Measurements from ENCODE around the gene FIGNL2. TPM values are rescaled to one million over a fixed set of nuclear protein-coding genes. Genes with fewer than 3 reads are reported as not detected.
A peak's percentile ranks its signal among the peaks of the same experiment; 100 is the strongest.

FIGNL2 gene
- total RNA-seq, 2 donors from 2014 or later: 0.39 to 0.47 TPM

DNA sequence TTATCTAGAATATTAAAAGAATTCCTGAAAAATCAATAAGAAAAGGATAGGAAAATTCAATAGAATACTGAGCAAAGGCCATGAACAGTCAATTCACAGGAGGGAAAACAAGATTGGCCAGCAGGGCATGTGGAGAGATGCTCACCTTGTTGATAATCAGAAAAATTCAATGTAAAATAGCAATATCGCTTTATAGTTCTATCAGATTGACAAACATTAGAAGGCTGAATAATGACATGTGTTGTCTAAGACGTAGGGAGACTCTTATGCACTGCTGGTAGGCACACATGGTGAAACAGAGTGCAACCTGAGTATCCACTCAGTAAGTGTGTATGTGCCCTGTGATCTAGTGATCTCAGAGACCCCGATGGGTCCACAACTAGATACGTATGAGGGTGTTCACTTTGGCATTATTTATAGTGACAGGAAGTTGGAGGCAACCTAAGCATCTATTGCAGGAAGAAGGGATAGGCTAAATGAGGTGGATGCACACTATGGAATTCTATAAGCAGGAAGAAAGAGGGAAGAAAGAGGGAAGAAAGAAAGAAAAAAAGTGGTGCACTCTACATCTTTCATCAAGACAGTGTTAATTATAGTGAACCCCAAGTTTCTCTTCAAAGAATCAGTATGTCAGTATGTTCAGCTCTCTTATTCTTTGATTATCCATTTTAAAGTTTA lies 35.6 kb upstream of the FIGNL2 start:
- intact Hi-C loops (cut with DNase I): no loop called here
- DNase-seq (no peak), ATAC-seq (no peak)

DNA sequence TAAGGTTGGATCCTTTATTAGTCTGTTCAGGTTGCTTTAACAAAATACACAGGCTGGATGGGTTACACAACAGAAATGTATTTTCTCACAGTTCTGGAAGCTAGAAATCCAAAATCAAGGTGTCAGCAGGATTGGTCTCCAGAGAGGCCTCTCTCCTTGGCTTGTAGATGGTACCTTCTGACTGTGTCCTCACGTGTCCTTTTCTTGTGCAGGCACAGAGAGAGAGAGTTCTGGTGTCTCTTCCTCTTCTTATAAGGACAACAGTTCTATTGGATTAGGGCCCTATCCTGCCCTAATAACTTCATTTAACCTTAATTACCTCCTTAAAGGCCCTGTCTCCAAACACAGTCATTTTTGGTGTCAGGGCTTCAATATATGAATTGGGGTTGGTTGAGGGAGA lies 34.8 kb upstream of the FIGNL2 start:
- intact Hi-C loops (cut with DNase I): no loop called here
- no peak for DNase-seq
- no peak for ATAC-seq

DNA sequence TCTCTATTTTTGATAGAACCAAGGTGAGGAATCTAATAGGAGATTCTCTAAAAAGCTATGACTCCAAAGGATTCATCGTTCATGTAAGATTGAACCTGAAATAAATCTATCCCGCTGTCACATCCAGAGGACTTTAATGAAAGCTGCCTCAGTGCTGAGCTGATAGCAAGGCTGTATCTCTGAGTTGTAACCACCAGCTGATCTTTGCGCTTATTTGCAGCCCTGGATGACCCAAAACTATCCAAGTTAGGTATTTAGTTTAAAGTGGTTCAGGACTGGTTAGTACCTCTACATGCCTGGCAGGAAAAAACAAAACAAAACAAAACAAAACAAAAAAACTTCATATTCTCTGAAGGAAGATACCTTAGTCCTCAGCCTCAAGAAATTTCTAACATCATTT lies 30.6 kb upstream of the FIGNL2 start:
- ATAC-seq (no peak), DNase-seq (no peak)
- intact Hi-C loops (cut with DNase I): no loop called here

DNA sequence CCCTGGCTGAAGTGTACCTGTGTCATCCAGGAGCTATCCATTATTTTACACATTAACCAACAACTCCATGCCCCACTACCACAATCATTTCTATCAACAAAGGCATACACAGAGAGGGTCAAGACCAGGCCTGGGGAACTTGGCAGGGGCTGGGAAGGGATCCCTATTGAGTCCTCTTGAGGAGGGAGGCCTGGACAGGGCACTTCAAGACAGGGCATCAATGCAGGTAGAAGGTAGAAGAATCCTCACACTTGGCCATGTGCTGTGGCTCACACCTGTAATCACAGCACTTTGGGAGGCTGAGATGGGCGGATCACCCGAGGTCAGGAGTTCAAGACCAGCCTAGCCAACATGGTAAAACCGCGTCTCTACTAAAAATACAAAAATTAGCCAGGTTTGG lies 26.0 kb upstream of the FIGNL2 start:
- intact Hi-C loops (cut with DNase I): no loop called here
- ATAC-seq (no peak), DNase-seq (no peak)

DNA sequence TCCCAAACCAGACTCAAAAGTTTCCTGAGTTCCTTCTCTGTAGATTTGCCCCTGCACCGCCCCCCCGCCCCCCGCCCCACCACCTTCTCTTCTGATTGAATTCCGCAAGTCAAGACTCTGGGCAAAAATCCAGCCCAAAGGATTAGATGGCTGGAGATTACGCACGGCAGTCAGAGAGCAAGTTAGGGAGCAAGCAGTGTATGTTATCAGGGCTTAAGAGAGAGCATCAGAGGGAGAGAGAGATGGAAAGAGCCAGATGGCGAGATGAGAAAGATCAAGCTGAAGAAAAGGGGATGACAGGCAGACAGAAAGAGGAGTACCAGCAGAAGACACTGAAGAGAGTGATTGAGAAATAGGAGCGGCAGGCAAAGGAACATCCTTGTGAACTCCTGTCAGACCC lies 25.5 kb upstream of the FIGNL2 start:
- intact Hi-C loops (cut with DNase I): no loop called here
- DNase-seq (no peak), ATAC-seq (no peak)

DNA sequence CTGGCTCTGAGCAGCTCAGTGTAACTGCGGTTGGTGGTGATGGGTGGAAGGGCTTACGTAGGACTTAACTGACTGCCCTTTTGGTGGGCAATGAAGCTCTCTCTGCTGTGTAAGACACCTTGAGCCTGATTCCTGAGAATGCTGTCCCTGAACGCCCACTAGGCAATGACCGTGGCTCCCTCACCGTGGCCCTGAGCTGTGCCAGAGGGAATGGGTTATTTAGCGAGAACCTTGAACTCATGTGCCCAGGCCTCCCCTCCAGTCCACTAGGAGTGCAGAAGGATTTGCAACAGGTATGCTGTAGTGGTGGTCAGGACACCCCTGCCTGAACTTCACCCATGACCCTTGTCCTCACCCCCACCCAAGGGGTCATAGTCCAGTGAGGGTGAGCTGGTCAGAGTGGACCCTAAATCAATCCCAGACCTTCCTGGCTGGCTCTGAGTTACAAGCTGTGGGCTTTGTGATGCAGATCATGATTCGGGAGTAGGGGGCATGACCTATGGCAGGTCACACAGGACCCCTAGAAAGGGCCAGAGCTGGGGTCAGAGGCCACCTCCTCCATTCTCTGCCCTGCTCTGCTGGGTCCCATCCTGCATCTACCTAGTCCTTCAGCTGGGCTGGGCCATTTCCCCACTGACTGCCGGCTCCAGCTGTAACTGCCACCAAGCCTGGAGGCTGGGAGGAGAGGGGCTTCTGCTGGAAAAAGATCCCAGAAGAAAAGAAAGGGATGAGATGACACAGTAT lies 24.9 kb upstream of the FIGNL2 start:
- DNase-seq: no peak
- ATAC-seq: no peak
- intact Hi-C loops (cut with DNase I): no loop called here

DNA sequence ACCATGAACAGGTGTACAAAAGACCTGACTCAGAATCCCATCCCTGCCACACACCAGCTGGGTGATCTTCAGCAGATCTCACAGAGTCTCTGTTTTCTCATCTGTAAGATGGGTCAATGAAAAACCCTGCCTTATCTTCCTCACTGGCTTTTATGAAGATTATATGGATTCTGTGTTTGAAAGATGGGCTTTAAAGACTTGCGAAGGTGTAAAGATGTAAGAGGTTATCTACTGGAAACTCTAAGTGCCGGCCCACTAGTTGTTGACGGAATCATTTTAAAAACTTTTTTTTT lies 24.1 kb upstream of the FIGNL2 start:
- no peak for DNase-seq
- ATAC-seq: no peak
- intact Hi-C loops (cut with DNase I): no loop called here

DNA sequence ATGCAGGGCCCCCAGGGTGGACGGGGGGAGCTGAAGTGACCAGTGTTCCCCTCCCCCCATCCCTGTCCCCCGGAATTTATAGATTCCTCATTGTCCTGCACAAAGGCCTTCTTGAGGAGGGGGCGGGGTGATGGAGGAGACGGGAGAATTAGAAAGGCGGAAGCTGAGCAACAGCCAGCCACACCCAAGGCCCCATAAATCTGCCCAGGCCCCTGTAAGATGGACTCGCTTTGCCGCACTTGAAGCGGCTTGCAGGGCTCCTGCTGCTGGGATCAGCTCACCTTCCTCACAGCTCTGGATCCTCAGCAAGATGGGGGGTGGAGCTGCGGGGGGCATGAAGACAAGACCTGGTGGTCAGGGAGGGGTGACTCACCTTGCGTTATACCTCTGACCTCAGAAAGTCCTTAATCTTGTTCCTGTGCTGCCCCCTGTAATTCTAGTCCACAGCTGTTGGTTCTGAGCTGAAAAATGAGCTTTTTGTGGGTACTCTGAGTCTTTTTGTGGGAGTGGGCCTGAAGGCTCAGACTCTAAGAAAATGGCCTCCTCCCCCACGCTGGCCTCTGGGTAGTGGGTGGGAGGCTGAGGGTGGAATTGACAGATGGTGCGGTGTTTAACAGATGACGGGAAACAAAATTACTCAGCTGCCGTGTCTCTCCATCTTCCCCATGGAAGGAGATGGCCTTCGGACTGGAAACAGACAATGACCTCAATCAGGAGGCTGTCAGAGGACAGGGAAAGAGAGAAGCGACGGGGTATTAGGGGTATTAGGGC lies 23.6 kb upstream of the FIGNL2 start:
- intact Hi-C loops (cut with DNase I): no loop called here
- ATAC-seq (no peak), DNase-seq (no peak)

DNA sequence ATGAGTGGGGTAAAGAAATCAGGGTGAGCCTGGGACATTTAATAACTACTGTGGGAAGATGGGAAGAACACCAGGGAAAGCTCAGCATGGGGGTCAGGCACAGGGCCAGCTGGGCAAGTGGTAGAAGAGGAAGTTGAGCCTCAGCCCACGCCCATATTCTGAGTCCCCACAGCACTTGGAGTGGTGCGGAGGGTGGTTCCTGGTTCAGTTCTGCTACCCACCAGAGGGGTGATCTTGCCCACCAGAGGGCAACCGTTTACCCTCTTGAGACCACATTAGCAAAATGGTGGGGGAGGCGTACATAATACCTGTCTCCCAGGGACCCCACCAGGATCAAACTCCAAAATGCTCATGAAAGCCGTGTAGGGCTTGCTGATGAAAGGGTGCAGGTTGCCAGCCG lies 22.6 kb upstream of the FIGNL2 start:
- intact Hi-C loops (cut with DNase I): no loop called here
- DNase-seq (peak; percentile 58), ATAC-seq (peak in 1 of 2 donors; percentile 40)

DNA sequence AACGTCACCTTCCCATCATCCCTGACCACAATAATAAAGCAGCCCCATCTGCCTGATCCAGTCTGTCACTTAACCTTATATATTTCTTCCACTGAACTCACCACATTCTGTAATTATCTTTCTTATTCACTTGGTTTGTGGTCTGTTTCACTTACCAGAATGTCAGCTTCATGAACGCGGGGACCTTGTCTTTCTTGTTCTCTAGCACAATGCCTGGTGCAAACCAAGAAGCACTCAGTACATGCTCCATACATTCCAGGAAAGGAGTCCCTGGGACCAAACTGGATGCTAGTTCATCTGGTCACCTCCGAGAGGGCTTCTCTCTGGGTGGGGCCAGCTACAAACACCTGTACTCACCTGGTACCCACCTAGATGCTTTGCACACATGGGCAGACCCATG lies 22.0 kb upstream of the FIGNL2 start:
- intact Hi-C loops (cut with DNase I): no loop called here
- ATAC-seq (no peak), DNase-seq (no peak)

DNA sequence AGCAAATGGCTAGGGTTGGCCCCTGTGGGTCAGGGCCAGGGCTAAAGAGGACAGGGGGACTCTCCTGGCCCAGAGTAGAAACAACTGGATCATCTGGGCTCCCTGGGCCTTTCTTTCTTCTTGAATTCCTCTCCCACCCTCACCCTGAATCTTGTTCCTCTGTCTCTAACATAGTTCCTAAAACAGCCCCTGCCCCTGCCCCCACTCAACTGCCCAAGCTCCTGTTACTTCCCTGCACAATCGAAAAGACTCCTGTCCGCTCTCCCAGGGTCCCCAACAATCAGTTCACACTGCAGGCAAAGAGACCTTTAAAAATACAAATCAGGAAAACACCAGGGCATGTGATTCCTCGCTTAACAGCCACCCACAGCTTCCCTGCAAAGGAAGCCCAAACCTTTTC lies 21.4 kb upstream of the FIGNL2 start:
- ATAC-seq (peak in 1 of 2 donors; percentile 7), DNase-seq (no peak)
- intact Hi-C loops (cut with DNase I): no loop called here

DNA sequence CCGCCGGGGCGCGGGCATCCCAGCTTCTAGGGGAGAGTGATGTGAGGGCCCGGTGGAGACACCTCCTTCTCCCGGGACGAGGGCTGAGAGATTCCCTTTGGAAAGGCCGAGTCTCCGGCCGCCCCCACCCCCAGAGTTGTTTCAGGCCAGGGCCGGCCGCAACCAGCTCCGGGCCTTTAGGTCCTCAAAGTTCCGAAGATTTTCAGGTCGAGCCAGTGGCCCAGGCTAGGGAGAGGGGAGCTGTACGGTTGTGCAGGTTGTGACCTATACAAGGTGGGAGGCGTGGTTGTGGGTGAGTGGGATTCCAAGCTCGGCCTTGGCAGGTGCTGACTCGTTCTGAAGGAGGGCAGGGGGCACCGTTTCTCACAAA lies 21.0 kb upstream of the FIGNL2 start:
- no peak for DNase-seq
- intact Hi-C loops (cut with DNase I): no loop called here
- ATAC-seq: peak in 1 of 2 donors; percentile 3

DNA sequence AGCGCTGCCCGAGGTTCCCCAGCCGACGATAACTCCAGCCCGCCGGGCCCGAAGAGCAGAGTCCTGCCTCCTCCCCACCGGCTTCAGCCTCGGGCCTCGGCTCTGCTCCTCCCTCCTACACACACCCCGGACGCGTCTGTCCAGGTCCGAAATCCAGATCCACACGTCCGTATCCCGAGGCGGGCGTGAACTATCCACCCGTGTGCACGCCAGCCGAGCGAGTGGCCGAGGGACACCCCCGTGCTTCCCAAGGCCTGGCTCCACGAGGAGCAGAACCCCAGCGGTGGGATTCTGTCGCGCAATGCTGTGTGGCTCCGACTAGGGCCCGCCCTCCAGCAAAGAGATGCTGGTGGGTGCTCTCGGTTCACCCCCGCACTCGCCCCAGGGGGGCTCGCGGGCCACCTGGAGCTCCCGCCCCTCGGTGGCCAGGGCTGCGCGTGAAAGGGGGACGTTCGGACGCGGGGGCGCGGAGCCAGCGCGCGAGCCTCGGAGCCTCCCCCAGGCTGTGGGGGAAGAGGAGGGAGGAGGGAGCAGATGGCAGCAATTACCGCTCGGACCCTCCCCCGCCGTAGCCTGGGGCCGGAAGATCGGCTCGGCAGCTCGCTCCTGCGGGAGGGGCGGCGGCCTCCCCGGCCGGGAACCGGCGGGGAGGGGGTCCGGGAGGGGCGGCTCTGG lies 20.4 kb upstream of the FIGNL2 start:
- intact Hi-C loops (cut with DNase I): no loop called here
- DNase-seq: no peak

DNA sequence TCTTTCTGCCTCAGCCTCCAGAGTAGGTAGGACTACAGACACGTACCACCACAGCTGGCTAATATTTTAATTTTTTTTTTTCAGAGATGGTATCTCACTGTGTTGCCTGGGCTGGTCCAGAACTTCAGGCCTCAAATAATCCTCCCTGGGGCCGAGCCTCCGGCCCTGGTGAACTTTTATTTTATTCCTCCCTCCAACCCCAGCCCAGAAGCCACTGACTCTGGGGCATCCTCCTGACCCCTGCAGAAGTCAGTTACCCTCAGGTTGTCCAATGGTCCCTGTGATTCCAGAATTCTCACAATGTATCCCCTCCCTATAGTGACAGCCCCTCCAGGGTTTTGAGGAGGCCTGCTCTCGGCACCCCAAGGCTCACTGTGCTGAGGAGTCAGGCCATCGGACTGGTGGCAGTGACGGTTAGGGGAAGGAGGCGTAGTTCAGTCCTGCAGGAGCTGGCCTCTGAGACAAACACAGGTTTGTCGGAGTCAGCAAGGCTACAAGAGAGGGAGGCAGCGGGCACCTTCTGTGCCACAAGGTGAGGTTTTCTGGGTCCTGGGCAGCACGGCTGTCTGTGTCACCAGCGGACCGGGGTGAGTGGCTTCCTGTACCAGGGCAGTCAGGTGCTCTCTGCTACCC lies 19.4 kb upstream of the FIGNL2 start:
- intact Hi-C loops (cut with DNase I): no loop called here
- ATAC-seq (no peak), DNase-seq (no peak)

More for the DNA sequence above, 20.4 kb upstream of the FIGNL2 start:
- ATAC-seq: peak; percentile 27 to 47

DNA sequence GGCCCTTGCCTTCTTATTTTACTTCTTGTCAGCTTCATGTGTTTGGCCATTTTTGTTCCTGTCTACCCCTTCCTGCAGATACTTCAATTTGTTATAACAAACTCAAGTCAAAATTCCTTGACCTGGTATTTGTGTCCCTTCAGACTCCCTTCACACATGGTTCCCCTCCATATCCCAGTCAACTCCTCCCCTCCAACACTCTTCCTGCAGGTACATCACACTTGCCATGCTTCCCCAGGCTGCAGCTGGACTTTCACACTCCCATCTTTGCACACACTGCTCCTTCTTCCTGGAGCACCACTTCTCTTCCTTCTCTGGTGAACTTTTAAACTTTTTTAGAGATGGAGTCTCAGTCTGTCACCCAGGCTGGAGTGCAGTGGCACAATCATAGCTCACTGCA lies 18.9 kb upstream of the FIGNL2 start:
- ATAC-seq: no peak
- DNase-seq: no peak
- intact Hi-C loops (cut with DNase I): no loop called here

DNA sequence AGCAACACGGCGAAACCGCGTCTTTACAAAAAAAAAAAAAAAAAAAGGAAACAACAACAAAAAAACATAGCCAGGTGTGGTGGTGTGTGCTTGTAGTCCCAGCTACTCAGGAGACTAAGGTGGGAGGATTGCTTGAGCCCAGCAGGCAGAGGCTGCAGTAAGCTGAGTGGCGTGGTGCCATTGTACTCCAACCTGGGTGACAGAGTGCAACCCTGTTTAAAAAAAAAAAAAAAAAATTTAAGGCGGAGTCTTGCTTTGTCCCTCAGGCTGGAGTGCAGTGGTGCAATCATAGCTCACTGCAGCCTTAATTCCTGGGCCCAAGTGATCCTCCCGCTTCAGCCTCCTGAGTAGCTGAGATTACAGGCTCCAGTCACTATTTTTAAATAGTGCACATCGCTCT lies 18.2 kb upstream of the FIGNL2 start:
- DNase-seq (no peak), ATAC-seq (no peak)
- intact Hi-C loops (cut with DNase I): no loop called here

DNA sequence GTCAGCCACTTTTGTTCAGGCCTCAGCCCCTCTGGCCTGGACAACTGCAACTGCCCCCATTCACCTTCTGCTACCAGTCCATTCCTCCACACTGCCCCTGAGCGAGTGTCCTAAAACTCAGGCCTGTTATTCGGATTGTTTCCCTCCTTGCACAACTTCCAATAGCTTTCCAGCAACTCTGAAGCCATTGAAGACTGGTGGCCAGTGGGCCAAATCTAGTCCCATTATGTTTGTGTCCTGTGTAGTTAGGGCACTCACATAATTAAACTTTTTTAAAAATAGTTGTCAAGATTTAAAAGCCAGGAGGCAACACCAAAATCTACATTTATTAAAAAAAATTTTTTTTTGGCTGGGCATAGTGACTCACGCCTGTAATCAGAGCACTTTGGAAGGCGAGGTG lies 17.8 kb upstream of the FIGNL2 start:
- ATAC-seq (no peak), DNase-seq (no peak)
- intact Hi-C loops (cut with DNase I): no loop called here

DNA sequence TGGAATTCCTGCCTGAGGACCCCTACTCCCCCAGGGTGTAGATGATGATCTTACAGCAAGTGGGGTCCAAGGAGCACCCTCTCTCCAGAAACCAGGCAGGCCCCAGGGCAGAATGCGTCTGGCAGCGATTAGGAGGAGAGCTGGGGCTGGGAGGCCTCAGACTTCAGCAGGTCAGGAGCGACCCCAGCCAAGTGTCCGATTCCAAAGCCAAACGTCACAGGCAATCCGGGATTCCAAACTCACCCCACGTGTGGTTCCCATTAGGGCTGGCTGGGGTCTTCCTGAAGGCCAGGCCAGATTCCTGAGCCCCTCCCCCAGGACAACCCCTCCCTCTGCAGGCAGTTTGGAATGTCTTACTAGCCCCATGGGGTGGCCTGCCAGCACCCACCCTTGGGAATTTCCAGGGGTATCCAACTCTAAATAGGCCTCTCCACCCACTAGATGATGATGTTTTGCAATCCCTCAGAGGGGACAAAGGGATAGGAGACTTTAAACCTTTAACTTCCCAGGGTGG lies 17.3 kb upstream of the FIGNL2 start:
- intact Hi-C loops (cut with DNase I): no loop called here
- DNase-seq (no peak), ATAC-seq (no peak)

DNA sequence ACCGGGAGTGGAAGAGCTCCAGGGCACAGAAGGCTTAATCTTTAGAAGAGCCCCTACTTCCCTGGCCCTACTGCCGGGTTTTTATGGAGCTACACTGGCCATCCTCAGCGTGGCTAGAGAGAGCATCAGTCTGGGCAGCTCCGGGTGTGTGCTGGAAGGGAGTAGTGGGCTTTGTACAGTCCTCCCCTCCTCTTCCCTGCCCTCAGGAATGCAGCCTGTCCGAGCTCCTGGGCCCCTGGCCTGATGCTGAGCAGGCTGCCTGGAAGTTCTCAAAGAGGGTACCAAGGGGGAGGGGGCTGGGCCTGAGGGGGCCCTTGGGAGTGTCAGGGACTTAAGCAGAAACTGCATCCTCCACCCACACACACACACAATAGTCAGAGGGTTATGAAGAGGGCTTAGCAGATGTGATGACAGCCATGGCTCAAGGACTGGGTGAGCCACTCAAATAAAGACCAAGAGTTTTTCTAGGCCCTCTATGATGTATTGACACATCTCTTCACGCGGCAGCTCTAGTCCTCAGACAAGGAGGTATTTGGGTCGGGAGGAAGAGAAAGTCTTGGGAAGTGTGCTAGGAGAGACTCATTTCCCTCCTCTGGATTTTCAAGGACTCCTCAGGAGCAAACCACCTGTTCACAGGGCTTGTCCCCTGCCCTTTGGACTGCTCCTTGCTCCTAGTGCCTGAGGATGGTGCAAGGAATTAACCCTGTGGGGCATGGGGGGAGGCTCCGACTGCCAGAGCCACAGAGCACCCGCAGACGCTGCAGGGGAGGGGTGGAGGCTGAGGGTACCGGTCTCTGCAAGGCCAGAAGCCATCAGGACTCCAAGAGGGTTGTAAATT lies 16.5 kb upstream of the FIGNL2 start:
- no peak for DNase-seq
- intact Hi-C loops (cut with DNase I): no loop called here
- ATAC-seq: no peak

Data from left cardiac atrium (tissue), 4 donors.